Panc1 (cell line): Measurements from ENCODE around the gene GTPBP4. TPM values are rescaled to one million over a fixed set of nuclear protein-coding genes. Genes with fewer than 3 reads are reported as not detected.

Experiments used
- ATAC-seq: fragments of 200-7000 bp; cut with Tn5 transposase; 2 replicates; pipeline ENCODE4 v1.9.1; 2020; ENCODE audit warnings: mild to moderate bottlenecking, moderate library complexity
- BruUV-seq: library from RNA; stranded (reverse); fragments of 400-500 nt; replicated peaks from 2 replicates; lab custom pipeline; 2021; lab: Mats Ljungman, UMichigan
- CTCF ChIA-PET: fragments of 300-600 bp; sonication (Branson Sonifier 250); formaldehyde crosslinking; loops from one replicate; lab custom pipeline; 2022; ENCODE audit warnings: antibody characterized with exemption; lab: Charles Lee
- POLR2A ChIA-PET: fragments of 300-600 bp; sonication (Branson Sonifier 250); formaldehyde crosslinking; loops from one replicate; lab custom pipeline; 2022; ENCODE audit warnings: antibody characterized with exemption; lab: Charles Lee
- DNase-seq: peaks from one replicate; pipeline ENCODE4 v3.0.0-alpha.2; 2010; ENCODE audit warnings: low read depth, low spot score
- H3K27ac ChIP-seq: 2 replicates; pipeline ENCODE4 v1.5.1; 2011; ENCODE audit warnings: mild to moderate bottlenecking, low read length, inconsistent platforms
- H3K27me3 ChIP-seq: fragments of 200-500 bp; sonication (Bioruptor generic); 2 replicates; pipeline ENCODE4 v1.6.0; 2014; ENCODE audit warnings: low read length, inconsistent platforms; ENCODE audit not compliant: control insufficient read depth, insufficient read depth
- H3K36me3 ChIP-seq: fragments of 200-500 bp; sonication (Bioruptor generic); 2 replicates; pipeline ENCODE4 v1.5.1; 2014; ENCODE audit warnings: inconsistent platforms, mild to moderate bottlenecking, low read length, moderate library complexity; ENCODE audit not compliant: control insufficient read depth, insufficient read depth
- H3K4me1 ChIP-seq: 2 replicates; pipeline ENCODE4 v1.5.1; 2011; ENCODE audit warnings: inconsistent platforms, mild to moderate bottlenecking, low read length, moderate library complexity; ENCODE audit not compliant: control insufficient read depth, insufficient read depth
- H3K4me3 ChIP-seq, 2 experiments: 2 replicates each; pipeline ENCODE4 v1.5.1; 2011 to 2012; ENCODE audit warnings: low read depth in 2 of 2, low read length in 2 of 2, mild to moderate bottlenecking in 2 of 2, inconsistent platforms in 1 of 2, moderate library complexity in 1 of 2
- H3K9me3 ChIP-seq: fragments of 200-500 bp; sonication (Bioruptor generic); 2 replicates; pipeline ENCODE4 v1.5.1; 2014; ENCODE audit warnings: low read depth, mild to moderate bottlenecking, inconsistent platforms, low read length, moderate library complexity; ENCODE audit not compliant: control insufficient read depth, insufficient read depth
- CTCF ChIP-seq: fragments of 450-650 bp; IDR thresholded peaks from 2 replicates; pipeline ENCODE4 v1.5.1; 2017; ENCODE audit warnings: mild to moderate bottlenecking
- POLR2AphosphoS5 ChIP-seq: IDR thresholded peaks from 2 replicates; pipeline ENCODE4 v1.6.1; 2012; ENCODE audit warnings: mild to moderate bottlenecking, low read depth, low read length, moderate library complexity
- SIN3A ChIP-seq: IDR thresholded peaks from 2 replicates; pipeline ENCODE4 v1.6.1; 2012; ENCODE audit warnings: low read depth, mild to moderate bottlenecking, low read length, moderate library complexity, borderline replicate concordance; ENCODE audit not compliant: insufficient read depth
- TCF7L2 ChIP-seq: IDR thresholded peaks from 2 replicates; pipeline ENCODE4 v1.6.1; 2011; ENCODE audit warnings: mild to moderate bottlenecking, low read depth, low read length, inconsistent platforms
- in situ Hi-C: cut with HindIII; loops from 2 replicates; pipeline ENCODE4 v1.10.0; 2016; ENCODE audit warnings: low sequenced_read_pairs, low pct_unique_long_range_greater_than_20kb
- intact Hi-C: fragments of 100-400 bp; cut with micrococcal nuclease; formaldehyde crosslinking; loops from one replicate; pipeline ENCODE4 v1.10.0; 2022; ENCODE audit not compliant: unreplicated experiment
- total RNA-seq: library from RNA; stranded (reverse); gene quantifications from one replicate; pipeline ENCODE4 v1.2.1, GENCODE V29; 2021; ENCODE audit not compliant: unreplicated experiment
- TF ChIP-seq, protein P1 (sequence below), 2 experiments: IDR thresholded peaks; 2 replicates each; pipeline ENCODE4 v1.6.1; 2011 to 2012; ENCODE audit warnings: low read depth in 2 of 2, control low read depth in 1 of 2, low read length in 1 of 2, mild to moderate bottlenecking in 1 of 2, moderate library complexity in 1 of 2; ENCODE audit not compliant: insufficient read depth in 1 of 2

The GTPBP4 gene
- total RNA-seq, 1 experiment from 2014 or later = 79.5 TPM

DNA sequence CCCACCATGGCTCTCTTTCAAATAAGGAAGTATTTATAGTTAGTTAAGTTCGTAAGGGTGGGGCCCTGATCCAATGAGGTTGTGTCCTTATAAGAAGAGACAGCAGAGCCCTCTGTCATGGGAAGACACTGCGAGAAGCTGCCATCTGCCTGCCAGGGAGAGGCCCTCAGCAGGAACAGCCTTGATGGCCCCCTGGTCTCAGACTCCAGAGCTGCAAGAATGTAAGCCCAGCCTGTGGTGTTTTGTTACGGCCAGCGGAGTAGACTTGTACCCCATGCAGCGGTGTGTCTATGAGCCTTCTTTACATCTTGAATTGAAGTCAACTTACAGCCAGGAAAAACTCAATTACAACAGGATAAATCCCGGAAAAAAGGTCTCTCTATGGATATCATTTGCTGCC, 42.5 kb upstream of the GTPBP4 start:
- CTCF ChIA-PET = no interaction called here
- POLR2A ChIA-PET = no interaction called here
- no peaks in the 10 kb centered on the region for H3K27me3 ChIP-seq
- in situ Hi-C loops = no loop called here
- no peaks in the 10 kb centered on the region for H3K36me3 ChIP-seq
- H3K27ac ChIP-seq = no peak overlapping the region
- intact Hi-C loops = no loop called here
- TF ChIP-seq, protein P1, sequence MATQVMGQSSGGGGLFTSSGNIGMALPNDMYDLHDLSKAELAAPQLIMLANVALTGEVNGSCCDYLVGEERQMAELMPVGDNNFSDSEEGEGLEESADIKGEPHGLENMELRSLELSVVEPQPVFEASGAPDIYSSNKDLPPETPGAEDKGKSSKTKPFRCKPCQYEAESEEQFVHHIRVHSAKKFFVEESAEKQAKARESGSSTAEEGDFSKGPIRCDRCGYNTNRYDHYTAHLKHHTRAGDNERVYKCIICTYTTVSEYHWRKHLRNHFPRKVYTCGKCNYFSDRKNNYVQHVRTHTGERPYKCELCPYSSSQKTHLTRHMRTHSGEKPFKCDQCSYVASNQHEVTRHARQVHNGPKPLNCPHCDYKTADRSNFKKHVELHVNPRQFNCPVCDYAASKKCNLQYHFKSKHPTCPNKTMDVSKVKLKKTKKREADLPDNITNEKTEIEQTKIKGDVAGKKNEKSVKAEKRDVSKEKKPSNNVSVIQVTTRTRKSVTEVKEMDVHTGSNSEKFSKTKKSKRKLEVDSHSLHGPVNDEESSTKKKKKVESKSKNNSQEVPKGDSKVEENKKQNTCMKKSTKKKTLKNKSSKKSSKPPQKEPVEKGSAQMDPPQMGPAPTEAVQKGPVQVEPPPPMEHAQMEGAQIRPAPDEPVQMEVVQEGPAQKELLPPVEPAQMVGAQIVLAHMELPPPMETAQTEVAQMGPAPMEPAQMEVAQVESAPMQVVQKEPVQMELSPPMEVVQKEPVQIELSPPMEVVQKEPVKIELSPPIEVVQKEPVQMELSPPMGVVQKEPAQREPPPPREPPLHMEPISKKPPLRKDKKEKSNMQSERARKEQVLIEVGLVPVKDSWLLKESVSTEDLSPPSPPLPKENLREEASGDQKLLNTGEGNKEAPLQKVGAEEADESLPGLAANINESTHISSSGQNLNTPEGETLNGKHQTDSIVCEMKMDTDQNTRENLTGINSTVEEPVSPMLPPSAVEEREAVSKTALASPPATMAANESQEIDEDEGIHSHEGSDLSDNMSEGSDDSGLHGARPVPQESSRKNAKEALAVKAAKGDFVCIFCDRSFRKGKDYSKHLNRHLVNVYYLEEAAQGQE (IDR thresholded peaks at IDR 0.05; ENCODE audit: insufficient read depth in 1 of 2, low read depth in 2 of 2, low read length in 1 of 2) = no peak
- TF ChIP-seq POLR2AphosphoS5 (no peak), CTCF (no peak), SIN3A (no peak), TCF7L2 (no peak)
- DNase-seq (no peak), ATAC-seq (no peak)
- no peak overlapping the region for H3K4me3 ChIP-seq
- H3K9me3 ChIP-seq = no peaks in the 10 kb centered on the region
- BruUV-seq = no TSS peak
- H3K4me1 ChIP-seq = no peaks in the 10 kb centered on the region

GRCh38 chr10:947051-947450, 41.2 kb upstream of the GTPBP4 start:
- H3K36me3 ChIP-seq = no peaks in the 10 kb centered on the region
- intact Hi-C loops (no loop called here), in situ Hi-C loops (no loop called here)
- CTCF ChIA-PET = no interaction called here
- no peak overlapping the region for H3K4me3 ChIP-seq
- DNase-seq = no peak
- no peak overlapping the region for H3K27ac ChIP-seq
- H3K27me3 ChIP-seq = no peaks in the 10 kb centered on the region
- BruUV-seq = no TSS peak
- no peak for TF ChIP-seq CTCF
- TF ChIP-seq POLR2AphosphoS5 = no peak
- no peak for TF ChIP-seq TCF7L2
- no peak for TF ChIP-seq SIN3A
- TF ChIP-seq, protein P1 (IDR thresholded peaks at IDR 0.05; ENCODE audit: insufficient read depth in 1 of 2, low read depth in 2 of 2, low read length in 1 of 2) = no peak
- no peaks in the 10 kb centered on the region for H3K4me1 ChIP-seq
- POLR2A ChIA-PET = no interaction called here
- no peak for ATAC-seq
- no peaks in the 10 kb centered on the region for H3K9me3 ChIP-seq
